Neural progenitor cell (in vitro differentiated cells): Measurements from ENCODE around the gene ZSCAN21.

Source experiments
- CTCF ChIP-seq: fragments of 200-600 bp; sonication (generic); IDR thresholded peaks from 2 replicates; pipeline ENCODE4 v1.5.1; 2017; ENCODE audit warnings: antibody characterized with exemption, mild to moderate bottlenecking
- EZH2 ChIP-seq: fragments of 200-600 bp; sonication (generic); IDR thresholded peaks from 2 replicates; pipeline ENCODE4 v1.6.1; 2017; ENCODE audit warnings: antibody characterized with exemption, mild to moderate bottlenecking, moderate library complexity
- EZH2phosphoT487 ChIP-seq: fragments of 200-600 bp; sonication (generic); IDR thresholded peaks from 2 replicates; pipeline ENCODE4 v1.6.1; 2017; ENCODE audit warnings: antibody characterized with exemption

GRCh38 chr7:100107890-100108289 is 58.3 kb downstream of the ZSCAN21 start:
- TF ChIP-seq CTCF (no peak), EZH2phosphoT487 (no peak), EZH2 (no peak)
